Fibroblast of lung (primary cell): ENCODE measurements around the gene GRK6. TPM values are rescaled to one million over a fixed set of nuclear protein-coding genes. Genes with fewer than 3 reads are reported as not detected.

ENCODE experiments used
- DNase-seq, 2 donors: peaks; one replicate each; pipeline versions ENCODE4 v3.0.0 to v3.0.0-alpha.2; 2010; ENCODE audit warnings: low read depth in 2 of 2
- H2AFZ ChIP-seq: 2 replicates; pipeline ENCODE4 v1.5.1; 2012; ENCODE audit warnings: low read length, control low read depth, inconsistent platforms
- H3K27ac ChIP-seq: 2 replicates; pipeline ENCODE4 v1.5.1; 2011; ENCODE audit warnings: low read length, control low read depth; ENCODE audit not compliant: insufficient read depth
- H3K27me3 ChIP-seq: 2 replicates; pipeline ENCODE4 v1.5.1; 2011; ENCODE audit warnings: mild to moderate bottlenecking, low read length; ENCODE audit not compliant: control insufficient read depth, insufficient read depth
- H3K36me3 ChIP-seq: 2 replicates; pipeline ENCODE4 v1.5.1; 2011; ENCODE audit warnings: low read length; ENCODE audit not compliant: control insufficient read depth, insufficient read depth
- H3K4me1 ChIP-seq: 2 replicates; pipeline ENCODE4 v1.5.1; 2011; ENCODE audit warnings: low read length; ENCODE audit not compliant: control insufficient read depth, insufficient read depth; ENCODE audit errors: extremely low read depth
- H3K4me2 ChIP-seq: 2 replicates; pipeline ENCODE4 v1.5.1; 2011; ENCODE audit warnings: low read length, control low read depth; ENCODE audit not compliant: insufficient read depth; ENCODE audit errors: extremely low read depth
- H3K4me3 ChIP-seq, 4 experiments: fragments of 200-600 bp in 1 of 4; sonication (generic) in 1 of 4; replicated peaks in 1 of 4; 2 replicates each; pipeline ENCODE4 v1.5.1; 2011 to 2016; ENCODE audit warnings: low read length in 4 of 4, low read depth in 3 of 4, mild to moderate bottlenecking in 3 of 4, control low read depth in 2 of 4, inconsistent platforms in 1 of 4, mixed read lengths in 1 of 4; ENCODE audit not compliant: insufficient read depth in 1 of 4; ENCODE audit errors: control extremely low read depth in 1 of 4
- H3K79me2 ChIP-seq: 2 replicates; pipeline ENCODE4 v1.5.1; 2012; ENCODE audit warnings: mild to moderate bottlenecking, low read length, inconsistent platforms; ENCODE audit not compliant: control insufficient read depth, insufficient read depth
- H3K9ac ChIP-seq: 2 replicates; pipeline ENCODE4 v1.5.1; 2011; ENCODE audit warnings: mild to moderate bottlenecking, low read length, control low read depth; ENCODE audit not compliant: insufficient read depth
- H3K9me3 ChIP-seq: 2 replicates; pipeline ENCODE4 v1.5.1; 2012; ENCODE audit warnings: low read depth, low read length; ENCODE audit not compliant: control insufficient read depth, insufficient read depth
- H4K20me1 ChIP-seq: 2 replicates; pipeline ENCODE4 v1.5.1; 2011; ENCODE audit warnings: low read length; ENCODE audit not compliant: control insufficient read depth, insufficient read depth; ENCODE audit errors: extremely low read depth
- EZH2 ChIP-seq: IDR thresholded peaks from 2 replicates; pipeline ENCODE4 v1.5.1; 2012; ENCODE audit warnings: low read length, control low read depth, mild to moderate bottlenecking; ENCODE audit errors: missing control alignments
- polyA plus RNA-seq, 2 donors: library from polyadenylated mRNA; depleted of rRNA in 1 of 2; stranded (reverse) in 1 of 2; unstranded in 1 of 2; fragments of >200 nt; gene quantifications; 2 replicates each; pipeline ENCODE4 v1.2.1, GENCODE V29; 2011 to 2012; ENCODE audit warnings: missing spikeins in 1 of 2
- total RNA-seq: library from RNA; depleted of rRNA; stranded (reverse); fragments of >200 nt; gene quantifications from 2 replicates; pipeline ENCODE4 v1.2.1, GENCODE V29; 2014
- TF ChIP-seq, protein P1 (sequence below), 2 donors: IDR thresholded peaks in 1 of 2; conservative IDR thresholded peaks in 1 of 2; 1 replicate in 1 of 2; 2 replicates in 1 of 2; pipeline ENCODE4 v1.5.1; 2011 to 2012; ENCODE audit warnings: low read length in 2 of 2, control low read depth in 1 of 2, inconsistent platforms in 1 of 2, low read depth in 1 of 2, mild to moderate bottlenecking in 1 of 2

Gene GRK6
- total and polyA plus RNA-seq, 2 donors (not counting 1 experiment from before 2014, with no cell fraction given): 15.0 to 15.8 TPM

GRCh38 chr5:177393206-177393765 is 33.2 kb upstream of the GRK6 start:
- Histone ChIP-seq H3K79me2 (no peaks in the 10 kb centered on the region), H3K4me3 (no peak overlapping the region), H3K9me3 (no peaks in the 10 kb centered on the region), H3K4me1 (peaks cover 17% of the 10 kb centered on the region), H3K9ac (no peak overlapping the region), H3K27ac (no peak overlapping the region), H3K4me2 (no peak overlapping the region), H4K20me1 (no peaks in the 10 kb centered on the region), H3K36me3 (no peaks in the 10 kb centered on the region), H3K27me3 (peaks cover 10% of the 10 kb centered on the region), H2AFZ (no peak overlapping the region)
- TF ChIP-seq, protein P1, sequence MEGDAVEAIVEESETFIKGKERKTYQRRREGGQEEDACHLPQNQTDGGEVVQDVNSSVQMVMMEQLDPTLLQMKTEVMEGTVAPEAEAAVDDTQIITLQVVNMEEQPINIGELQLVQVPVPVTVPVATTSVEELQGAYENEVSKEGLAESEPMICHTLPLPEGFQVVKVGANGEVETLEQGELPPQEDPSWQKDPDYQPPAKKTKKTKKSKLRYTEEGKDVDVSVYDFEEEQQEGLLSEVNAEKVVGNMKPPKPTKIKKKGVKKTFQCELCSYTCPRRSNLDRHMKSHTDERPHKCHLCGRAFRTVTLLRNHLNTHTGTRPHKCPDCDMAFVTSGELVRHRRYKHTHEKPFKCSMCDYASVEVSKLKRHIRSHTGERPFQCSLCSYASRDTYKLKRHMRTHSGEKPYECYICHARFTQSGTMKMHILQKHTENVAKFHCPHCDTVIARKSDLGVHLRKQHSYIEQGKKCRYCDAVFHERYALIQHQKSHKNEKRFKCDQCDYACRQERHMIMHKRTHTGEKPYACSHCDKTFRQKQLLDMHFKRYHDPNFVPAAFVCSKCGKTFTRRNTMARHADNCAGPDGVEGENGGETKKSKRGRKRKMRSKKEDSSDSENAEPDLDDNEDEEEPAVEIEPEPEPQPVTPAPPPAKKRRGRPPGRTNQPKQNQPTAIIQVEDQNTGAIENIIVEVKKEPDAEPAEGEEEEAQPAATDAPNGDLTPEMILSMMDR (conservative IDR thresholded peaks at IDR 0.05 in 1 of 2, IDR thresholded peaks at IDR 0.05 in 1 of 2; ENCODE audit: low read depth in 1 of 2, low read length in 2 of 2): no peak
- no peak for TF ChIP-seq EZH2
- DNase-seq: no peak

DNA sequence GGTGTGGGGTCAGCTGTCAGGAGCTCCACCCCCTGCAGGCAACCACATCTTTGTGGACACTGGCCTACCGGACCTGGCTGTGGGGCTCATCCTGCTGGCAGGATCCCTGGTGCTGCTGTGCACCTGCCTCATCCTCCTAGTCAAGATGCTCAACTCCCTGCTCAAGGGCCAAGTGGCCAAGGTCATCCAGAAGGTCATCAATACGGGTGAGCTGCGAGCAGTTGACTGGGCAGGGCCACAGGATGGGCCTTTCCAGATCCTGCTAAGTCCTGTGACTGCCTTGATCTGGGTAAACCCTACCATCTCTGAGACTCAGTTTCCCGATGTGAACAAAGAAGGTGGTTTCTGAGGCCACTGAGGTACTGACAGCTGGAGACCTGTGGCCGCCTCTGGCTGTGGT is 32.5 kb upstream of the GRK6 start:
- H4K20me1 ChIP-seq: no peaks in the 10 kb centered on the region
- H3K79me2 ChIP-seq: no peaks in the 10 kb centered on the region
- H3K27me3 ChIP-seq: peaks cover 10% of the 10 kb centered on the region
- H3K9ac ChIP-seq: no peak overlapping the region
- peaks cover 11% of the 10 kb centered on the region for H3K4me1 ChIP-seq
- H3K36me3 ChIP-seq: no peaks in the 10 kb centered on the region
- no peak overlapping the region for H3K4me3 ChIP-seq
- no peak for DNase-seq
- TF ChIP-seq, protein P1 (conservative IDR thresholded peaks at IDR 0.05 in 1 of 2, IDR thresholded peaks at IDR 0.05 in 1 of 2; ENCODE audit: low read depth in 1 of 2, low read length in 2 of 2): no peak
- no peak for TF ChIP-seq EZH2
- H3K9me3 ChIP-seq: no peaks in the 10 kb centered on the region
- no peak overlapping the region for H3K4me2 ChIP-seq
- H3K27ac ChIP-seq: no peak overlapping the region
- no peak overlapping the region for H2AFZ ChIP-seq

GRCh38 chr5:177396078-177396477 is 30.4 kb upstream of the GRK6 start:
- H3K27ac ChIP-seq: no peak overlapping the region
- peaks cover 27% of the 10 kb centered on the region for H3K27me3 ChIP-seq
- no peaks in the 10 kb centered on the region for H3K4me1 ChIP-seq
- no peaks in the 10 kb centered on the region for H3K79me2 ChIP-seq
- H3K9ac ChIP-seq: no peak overlapping the region
- TF ChIP-seq, protein P1 (conservative IDR thresholded peaks at IDR 0.05 in 1 of 2, IDR thresholded peaks at IDR 0.05 in 1 of 2; ENCODE audit: low read depth in 1 of 2, low read length in 2 of 2): no peak
- no peak for TF ChIP-seq EZH2
- H3K36me3 ChIP-seq: no peaks in the 10 kb centered on the region
- no peaks in the 10 kb centered on the region for H3K9me3 ChIP-seq
- H3K4me3 ChIP-seq: no peak overlapping the region
- no peaks in the 10 kb centered on the region for H4K20me1 ChIP-seq
- no peak overlapping the region for H3K4me2 ChIP-seq
- no peak for DNase-seq
- H2AFZ ChIP-seq: no peak overlapping the region
